ENCODE data around the gene TMEM25.

GRCh38 chr11:118511601-118512000 lies 19.4 kb upstream of the TMEM25 start:
- TF ChIP-seq POLR2A (IDR thresholded peaks at IDR 0.05) (no peak), CTCF (IDR thresholded peaks at IDR 0.05) (no peak)

Measured in tibial nerve (tissue), 3 donors.